H9 (cell line): ENCODE results near the gene CHCHD6. TPM values are rescaled to one million over a fixed set of nuclear protein-coding genes. Genes with fewer than 3 reads are reported as not detected.
A peak's percentile ranks its signal among the peaks of the same experiment; 100 is the strongest.

ENCODE experiments used
- DNase-seq: peaks from one replicate; pipeline ENCODE4 v3.0.0-alpha.2; 2017
- H2AFZ ChIP-seq: one replicate; pipeline ENCODE4 v1.6.1; 2013; ENCODE audit warnings: mild to moderate bottlenecking, low read length, control low read depth, moderate library complexity
- H2AK5ac ChIP-seq: 2 replicates; pipeline ENCODE4 v1.6.1; 2013; ENCODE audit warnings: low read length, control low read depth, mixed read lengths; ENCODE audit not compliant: insufficient read length
- H2BK120ac ChIP-seq: one replicate; pipeline ENCODE4 v1.6.1; 2013; ENCODE audit warnings: low read depth, mild to moderate bottlenecking, low read length, control low read depth, inconsistent platforms; ENCODE audit not compliant: poor library complexity, severe bottlenecking
- H2BK12ac ChIP-seq: 2 replicates; pipeline ENCODE4 v1.6.1; 2013; ENCODE audit warnings: low read length, control low read depth, mixed read lengths, low read depth; ENCODE audit not compliant: insufficient read length
- H2BK15ac ChIP-seq: 2 replicates; pipeline ENCODE4 v1.6.1; 2013; ENCODE audit warnings: low read depth, low read length, control low read depth
- H2BK20ac ChIP-seq: one replicate; pipeline ENCODE4 v1.6.1; 2013; ENCODE audit warnings: low read depth, mild to moderate bottlenecking, low read length, control low read depth, inconsistent platforms; ENCODE audit not compliant: poor library complexity, severe bottlenecking
- H2BK5ac ChIP-seq: 2 replicates; pipeline ENCODE4 v1.6.1; 2013; ENCODE audit warnings: low read length, control low read depth, mixed read lengths; ENCODE audit not compliant: insufficient read length
- H3K14ac ChIP-seq: 2 replicates; pipeline ENCODE4 v1.6.1; 2013; ENCODE audit warnings: low read length, control low read depth; ENCODE audit not compliant: insufficient read depth
- H3K18ac ChIP-seq: 2 replicates; pipeline ENCODE4 v1.6.1; 2013; ENCODE audit warnings: low read depth, mild to moderate bottlenecking, mixed read lengths, low read length, control low read depth; ENCODE audit not compliant: insufficient read length
- H3K23ac ChIP-seq: 2 replicates; pipeline ENCODE4 v1.6.1; 2013; ENCODE audit warnings: low read length, control low read depth, mixed read lengths, low read depth; ENCODE audit not compliant: insufficient read length
- H3K23me2 ChIP-seq: 2 replicates; pipeline ENCODE4 v1.6.1; 2013; ENCODE audit warnings: low read depth, mild to moderate bottlenecking, mixed read lengths, low read length, control low read depth; ENCODE audit not compliant: insufficient read length, poor library complexity, severe bottlenecking
- H3K27ac ChIP-seq: 2 replicates; pipeline ENCODE4 v1.5.1; 2013; ENCODE audit warnings: low read length, control low read depth, mixed read lengths, low read depth; ENCODE audit not compliant: insufficient read length
- H3K27me3 ChIP-seq: 2 replicates; pipeline ENCODE4 v1.6.1; 2013; ENCODE audit warnings: low read length, control low read depth, inconsistent platforms; ENCODE audit not compliant: insufficient read depth
- H3K4ac ChIP-seq: 2 replicates; pipeline ENCODE4 v1.6.1; 2013; ENCODE audit warnings: low read depth, mild to moderate bottlenecking, control low read depth, inconsistent platforms, low read length, moderate library complexity
- H3K4me1 ChIP-seq: 2 replicates; pipeline ENCODE4 v1.6.1; 2013; ENCODE audit warnings: low read length, control low read depth, inconsistent platforms; ENCODE audit not compliant: insufficient read depth
- H3K4me2 ChIP-seq: 2 replicates; pipeline ENCODE4 v1.6.1; 2013; ENCODE audit warnings: low read length, control low read depth, mixed read lengths; ENCODE audit not compliant: insufficient read length, insufficient read depth
- H3K56ac ChIP-seq: 2 replicates; pipeline ENCODE4 v1.6.1; 2013; ENCODE audit warnings: low read depth, mild to moderate bottlenecking, mixed read lengths, low read length, control low read depth; ENCODE audit not compliant: insufficient read length
- H3K79me1 ChIP-seq: 2 replicates; pipeline ENCODE4 v1.6.1; 2013; ENCODE audit warnings: low read depth, mild to moderate bottlenecking, moderate library complexity, low read length, control low read depth, inconsistent platforms; ENCODE audit not compliant: insufficient read depth, poor library complexity, severe bottlenecking
- H3K79me2 ChIP-seq: 2 replicates; pipeline ENCODE4 v1.6.1; 2013; ENCODE audit warnings: low read length, control low read depth, inconsistent platforms; ENCODE audit not compliant: insufficient read depth
- H3K9ac ChIP-seq: 2 replicates; pipeline ENCODE4 v1.6.1; 2013; ENCODE audit warnings: low read length, control low read depth, mixed read lengths; ENCODE audit not compliant: insufficient read length; ENCODE audit errors: extremely low read depth
- H3K9me3 ChIP-seq: one replicate; pipeline ENCODE4 v1.6.1; 2013; ENCODE audit warnings: low read depth, low read length, inconsistent platforms; ENCODE audit not compliant: control insufficient read depth
- H3T11ph ChIP-seq: one replicate; pipeline ENCODE4 v1.6.1; 2013; ENCODE audit warnings: mild to moderate bottlenecking, low read length, control low read depth, inconsistent platforms
- H4K20me1 ChIP-seq: one replicate; pipeline ENCODE4 v1.6.1; 2013; ENCODE audit not compliant: control insufficient read depth, insufficient read length, insufficient read depth
- H4K5ac ChIP-seq: 2 replicates; pipeline ENCODE4 v1.6.1; 2013; ENCODE audit warnings: low read depth, mild to moderate bottlenecking, mixed read lengths, low read length, control low read depth; ENCODE audit not compliant: insufficient read length
- H4K8ac ChIP-seq: replicated peaks from 2 replicates; pipeline ENCODE4 v1.6.1; 2013; ENCODE audit warnings: low read length, control low read depth, mixed read lengths, low read depth; ENCODE audit not compliant: insufficient read length
- H4K91ac ChIP-seq: 2 replicates; pipeline ENCODE4 v1.6.1; 2013; ENCODE audit warnings: low read depth, mild to moderate bottlenecking, moderate library complexity, mixed read lengths, low read length, control low read depth; ENCODE audit not compliant: insufficient read length
- H3K27ac Mint-ChIP-seq, 3 experiments: 2 replicates in 2 of 3; 3 replicates in 1 of 3; pipeline ENCODE4 v1.8.0; 2020 to 2021; ENCODE audit warnings: mixed read lengths in 3 of 3, mild to moderate bottlenecking in 1 of 3, moderate library complexity in 1 of 3
- H3K27me3 Mint-ChIP-seq: 2 replicates; pipeline ENCODE4 v1.8.0; 2021; ENCODE audit warnings: low read depth, mild to moderate bottlenecking, moderate library complexity, mixed read lengths
- H3K36me3 Mint-ChIP-seq, 3 experiments: 2 replicates in 2 of 3; 3 replicates in 1 of 3; pipeline ENCODE4 v1.8.0; 2020 to 2021; ENCODE audit warnings: low read depth in 3 of 3, mixed read lengths in 3 of 3; ENCODE audit not compliant: insufficient read depth in 1 of 3
- H3K4me1 Mint-ChIP-seq, 2 experiments: 2 replicates each; pipeline ENCODE4 v1.8.0; 2020; ENCODE audit warnings: mixed read lengths in 2 of 2
- H3K4me3 Mint-ChIP-seq, 2 experiments: 2 replicates in 1 of 2; 3 replicates in 1 of 2; pipeline ENCODE4 v1.8.0; 2020 to 2021; ENCODE audit warnings: mild to moderate bottlenecking in 2 of 2, mixed read lengths in 2 of 2, moderate library complexity in 1 of 2
- H3K9me3 Mint-ChIP-seq, 2 experiments: 2 replicates in 1 of 2; 3 replicates in 1 of 2; pipeline ENCODE4 v1.8.0; 2020; ENCODE audit warnings: mild to moderate bottlenecking in 2 of 2, mixed read lengths in 2 of 2, moderate library complexity in 1 of 2
- CTCF ChIP-seq: fragments of 200-600 bp; sonication (generic); conservative IDR thresholded peaks from 3 replicates; pipeline ENCODE4 v1.8.0; 2021; ENCODE audit warnings: antibody characterized with exemption, mild to moderate bottlenecking
- WGBS: extraction: QIAGEN DNeasy Blood & Tissue Kit; methylation state at CpG from one replicate; pipeline ENCODE4 v1.1.7; 2013; ENCODE audit warnings: missing lambda C conversion rate, low lambda C conversion rate, mixed read lengths; ENCODE audit not compliant: insufficient read length; ENCODE audit errors: extremely low coverage; 5-methylcytosine and 5-hydroxymethylcytosine counted together
- total RNA-seq: library from RNA; stranded (reverse); gene quantifications from 2 replicates; pipeline ENCODE4 v1.2.1, GENCODE V29; 2021

Gene CHCHD6
- total RNA-seq, 1 experiment from 2014 or later = 34.2 TPM

- no peak overlapping the region for H2BK120ac ChIP-seq
- H3K4ac ChIP-seq = no peak overlapping the region
- H3K27ac Mint-ChIP-seq = peak overlapping the region in 2 of 3 experiments; percentile 66 to 76; a peak in 4 of 7 replicates
- no peak overlapping the region for H2BK15ac ChIP-seq
- DNase-seq = no peak
- no peaks in the 10 kb centered on the region for H3K9me3 ChIP-seq
- no peak overlapping the region for H3K4me3 Mint-ChIP-seq
- no peak overlapping the region for H3K56ac ChIP-seq
- no peak overlapping the region for H2BK12ac ChIP-seq
- no peaks in the 10 kb centered on the region for H4K20me1 ChIP-seq
- H2AFZ ChIP-seq = no peak overlapping the region
- H4K8ac ChIP-seq = no peak overlapping the region
- H3K36me3 Mint-ChIP-seq = peaks cover 4 to 15% (median 13%) of the 10 kb centered on the region in 3 experiments; a peak in 6 of 7 replicates
- H3K27ac ChIP-seq = no peak overlapping the region
- H3K9me3 Mint-ChIP-seq = no peaks in the 10 kb centered on the region
- H3K14ac ChIP-seq = no peak overlapping the region
- H3K23ac ChIP-seq = no peak overlapping the region
- no peak overlapping the region for H2BK20ac ChIP-seq
- no peak overlapping the region for H4K5ac ChIP-seq
- no peaks in the 10 kb centered on the region for H3K27me3 ChIP-seq
- peaks cover 5 to 27% of the 10 kb centered on the region in 2 experiments for H3K4me1 Mint-ChIP-seq
- no peak overlapping the region for H3K18ac ChIP-seq
- H3T11ph ChIP-seq = no peak overlapping the region
- WGBS = no CpG with 5 or more reads among the region's 4 CpGs
- no peak overlapping the region for H2BK5ac ChIP-seq
- H4K91ac ChIP-seq = no peak overlapping the region
- H3K4me1 ChIP-seq = no peaks in the 10 kb centered on the region
- H3K27me3 Mint-ChIP-seq = peaks cover 2% of the 10 kb centered on the region
- no peak for TF ChIP-seq CTCF
- H3K23me2 ChIP-seq = no peaks in the 10 kb centered on the region
- H3K4me2 ChIP-seq = no peak overlapping the region
- peaks cover 6% of the 10 kb centered on the region; the same call in 1 of the 2 replicates for H3K79me2 ChIP-seq
- H3K9ac ChIP-seq = no peak overlapping the region
- H3K79me1 ChIP-seq = no peaks in the 10 kb centered on the region
- no peak overlapping the region for H2AK5ac ChIP-seq
These were observed 283.1 kb downstream of the CHCHD6 start for GRCh38 chr3:126987129-126987528.
